22Rv1 (cell line): ENCODE measurements around the gene C1orf21.

ENCODE experiments used
- ZFX ChIP-seq: fragments of 450-650 bp; IDR thresholded peaks from 2 replicates; pipeline ENCODE4 v1.6.1; 2017; ENCODE audit warnings: antibody characterized with exemption, borderline replicate concordance
- TF ChIP-seq, protein P1 (sequence below): fragments of 450-650 bp; IDR thresholded peaks from 2 replicates; pipeline ENCODE4 v1.5.1; 2017; ENCODE audit warnings: mild to moderate bottlenecking

DNA sequence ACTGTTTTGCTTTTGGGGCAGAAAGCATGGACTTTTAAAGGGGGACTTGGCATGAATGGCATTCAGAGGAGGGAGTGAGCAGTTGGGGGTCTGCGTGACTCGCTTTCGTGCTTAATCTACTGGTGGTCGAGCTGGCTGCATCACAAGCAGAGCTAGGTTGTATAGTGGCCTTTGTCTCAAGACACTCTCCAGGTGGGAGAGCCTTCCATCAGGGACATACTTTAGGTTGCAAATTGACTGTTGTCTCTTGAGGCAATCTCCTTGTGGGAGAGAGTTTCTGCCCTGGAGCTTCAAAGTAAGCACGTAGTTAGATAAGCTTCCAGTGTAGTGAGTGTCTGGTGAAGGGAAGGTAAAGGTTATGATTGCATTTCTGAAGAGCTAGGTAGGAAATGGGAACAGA is 93.9 kb downstream of the C1orf21 start:
- TF ChIP-seq, protein P1, sequence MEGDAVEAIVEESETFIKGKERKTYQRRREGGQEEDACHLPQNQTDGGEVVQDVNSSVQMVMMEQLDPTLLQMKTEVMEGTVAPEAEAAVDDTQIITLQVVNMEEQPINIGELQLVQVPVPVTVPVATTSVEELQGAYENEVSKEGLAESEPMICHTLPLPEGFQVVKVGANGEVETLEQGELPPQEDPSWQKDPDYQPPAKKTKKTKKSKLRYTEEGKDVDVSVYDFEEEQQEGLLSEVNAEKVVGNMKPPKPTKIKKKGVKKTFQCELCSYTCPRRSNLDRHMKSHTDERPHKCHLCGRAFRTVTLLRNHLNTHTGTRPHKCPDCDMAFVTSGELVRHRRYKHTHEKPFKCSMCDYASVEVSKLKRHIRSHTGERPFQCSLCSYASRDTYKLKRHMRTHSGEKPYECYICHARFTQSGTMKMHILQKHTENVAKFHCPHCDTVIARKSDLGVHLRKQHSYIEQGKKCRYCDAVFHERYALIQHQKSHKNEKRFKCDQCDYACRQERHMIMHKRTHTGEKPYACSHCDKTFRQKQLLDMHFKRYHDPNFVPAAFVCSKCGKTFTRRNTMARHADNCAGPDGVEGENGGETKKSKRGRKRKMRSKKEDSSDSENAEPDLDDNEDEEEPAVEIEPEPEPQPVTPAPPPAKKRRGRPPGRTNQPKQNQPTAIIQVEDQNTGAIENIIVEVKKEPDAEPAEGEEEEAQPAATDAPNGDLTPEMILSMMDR, result no peak
- no peak for TF ChIP-seq ZFX
